Cerebellar nuclear complex (tissue), 1 donor: Measurements from ENCODE around the gene INPP5A.

Experiments
- DNase-seq, 2 experiments: peaks; one replicate each; lab custom pipeline; 2025; lab: John Stamatoyannopoulos, UW

The INPP5A gene

DNA sequence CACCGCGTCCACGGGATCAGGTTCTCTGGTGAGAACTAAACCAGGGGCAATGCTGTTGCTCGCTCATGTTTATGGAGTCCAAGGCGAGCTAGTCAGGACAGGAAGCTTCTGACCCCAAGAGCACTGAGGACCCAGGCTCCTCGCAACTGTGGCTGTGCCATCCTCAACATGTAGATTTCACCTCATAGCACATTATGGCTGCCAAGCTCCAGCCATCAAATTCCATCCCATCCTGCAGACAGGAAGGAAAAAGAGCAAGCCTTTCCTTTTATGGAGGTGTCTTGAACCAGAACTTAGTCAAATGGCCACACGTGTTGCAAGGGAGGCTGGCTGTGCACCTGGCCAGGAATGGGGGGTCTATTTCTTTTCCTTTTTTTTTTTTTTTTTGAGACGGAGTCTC is 264.5 kb downstream of the INPP5A start:
- no peak for DNase-seq

DNA sequence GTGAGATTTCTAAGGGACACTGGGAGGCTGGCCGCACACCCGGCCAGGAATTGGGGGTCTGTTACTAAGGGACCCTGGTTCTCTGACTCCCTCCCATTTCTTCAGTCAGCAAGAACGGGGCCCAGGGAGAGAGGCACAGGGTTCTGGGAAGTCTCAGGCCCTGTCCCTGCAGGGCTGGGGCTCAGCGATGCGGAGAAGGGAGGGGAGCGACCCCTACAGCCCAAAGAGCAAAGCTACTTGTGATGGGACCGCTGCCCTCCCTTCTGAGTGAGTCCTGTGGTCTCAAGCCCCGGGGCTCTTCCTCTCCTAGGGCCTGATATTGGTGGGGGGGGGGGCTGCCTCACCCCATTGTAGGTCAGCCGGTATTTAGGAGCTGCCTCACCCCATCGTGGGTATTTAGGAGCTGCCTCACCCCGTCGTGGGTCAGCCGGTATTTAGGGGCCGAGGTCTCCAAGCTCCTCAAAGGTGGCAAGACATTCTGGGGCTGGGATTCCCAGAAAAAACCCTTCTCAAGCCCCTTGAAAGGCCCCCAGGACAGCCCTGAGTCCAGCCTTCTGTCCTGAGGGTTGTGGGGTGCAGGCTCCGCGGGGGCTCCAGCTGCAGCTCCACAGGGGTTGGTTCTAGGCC is 265.2 kb downstream of the INPP5A start:
- no peak for DNase-seq

DNA sequence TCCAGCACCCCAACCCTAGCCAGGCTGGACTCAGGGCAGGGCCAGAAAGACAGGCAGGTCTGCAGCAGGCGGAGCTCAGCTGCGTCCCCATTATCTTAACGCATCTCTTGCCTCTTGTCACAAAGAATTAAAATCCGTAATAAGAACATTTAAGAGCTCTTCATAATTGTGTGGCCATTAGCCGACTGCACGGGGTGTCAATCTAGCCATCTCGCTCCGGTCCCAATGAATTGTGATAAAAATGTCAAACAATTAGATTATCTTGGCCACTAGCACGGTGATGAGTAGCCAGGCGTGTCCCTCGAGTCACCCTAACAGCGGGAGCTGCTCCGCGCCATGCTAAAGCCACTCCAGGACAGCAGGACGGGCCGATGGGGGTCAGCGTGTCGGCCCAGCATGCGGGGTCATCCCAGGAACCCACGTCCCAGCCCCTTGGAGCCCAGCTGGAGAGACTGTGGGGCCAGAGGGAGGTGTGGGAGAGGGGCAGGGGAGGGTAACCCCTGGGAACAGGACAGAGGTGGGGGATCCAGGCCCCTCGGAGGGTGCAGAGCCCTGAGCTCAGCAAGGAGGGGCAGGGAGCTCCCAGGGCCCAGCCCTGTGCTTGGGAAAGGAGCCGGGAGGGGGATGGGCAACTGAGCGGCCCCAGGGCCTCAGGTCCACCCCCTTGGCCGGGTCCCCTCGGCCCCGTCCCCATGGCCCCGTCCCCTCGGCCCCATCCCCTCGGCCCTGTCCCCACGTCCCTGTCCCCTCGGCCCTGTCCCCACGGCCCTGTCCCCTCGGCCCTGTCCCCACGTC is 266.0 kb downstream of the INPP5A start:
- no peak for DNase-seq

- DNase-seq = no peak
Measured at GRCh38 chr10:132804287-132804686, 266.7 kb downstream of the INPP5A start.

DNA sequence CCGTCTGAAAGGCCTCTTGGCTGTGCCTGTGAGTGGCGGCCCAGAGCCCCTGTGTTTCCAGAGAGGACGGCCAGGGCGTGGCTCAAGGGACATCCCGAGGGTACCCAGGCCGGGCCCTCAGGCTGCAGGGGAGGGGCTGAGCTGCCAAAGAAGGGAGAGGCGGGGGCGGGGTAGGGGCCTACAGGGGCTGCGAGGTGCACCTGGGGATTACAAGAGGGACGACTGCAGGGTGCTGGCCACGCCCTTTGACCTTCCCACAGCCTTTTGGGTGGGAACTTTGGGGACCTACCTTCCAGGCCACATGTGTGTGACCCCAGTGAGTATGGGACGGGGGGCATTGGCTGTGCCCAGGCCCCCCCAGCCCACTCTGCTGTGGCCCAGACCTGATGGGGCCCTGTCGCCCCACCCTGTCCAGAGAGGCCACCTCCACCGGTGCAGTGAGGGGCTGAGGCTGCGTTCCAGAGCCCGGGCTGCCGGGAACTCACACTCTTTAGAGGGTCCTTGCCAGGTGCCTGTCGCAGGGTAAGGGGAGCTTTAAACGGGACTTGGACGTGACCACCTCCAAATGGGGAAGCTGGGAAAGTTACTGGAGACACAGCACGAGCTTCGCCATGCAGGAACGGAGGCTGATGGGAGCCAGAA is 267.3 kb downstream of the INPP5A start:
- no peak for DNase-seq

GRCh38 chr10:132805599-132805998 is 268.0 kb downstream of the INPP5A start:
- no peak for DNase-seq

GRCh38 chr10:132806110-132806509 is 268.5 kb downstream of the INPP5A start:
- DNase-seq = no peak

- DNase-seq = no peak
Measured at GRCh38 chr10:132806561-132807003, 269.0 kb downstream of the INPP5A start.

GRCh38 chr10:132807621-132808049 is 270.0 kb downstream of the INPP5A start:
- no peak for DNase-seq

DNA sequence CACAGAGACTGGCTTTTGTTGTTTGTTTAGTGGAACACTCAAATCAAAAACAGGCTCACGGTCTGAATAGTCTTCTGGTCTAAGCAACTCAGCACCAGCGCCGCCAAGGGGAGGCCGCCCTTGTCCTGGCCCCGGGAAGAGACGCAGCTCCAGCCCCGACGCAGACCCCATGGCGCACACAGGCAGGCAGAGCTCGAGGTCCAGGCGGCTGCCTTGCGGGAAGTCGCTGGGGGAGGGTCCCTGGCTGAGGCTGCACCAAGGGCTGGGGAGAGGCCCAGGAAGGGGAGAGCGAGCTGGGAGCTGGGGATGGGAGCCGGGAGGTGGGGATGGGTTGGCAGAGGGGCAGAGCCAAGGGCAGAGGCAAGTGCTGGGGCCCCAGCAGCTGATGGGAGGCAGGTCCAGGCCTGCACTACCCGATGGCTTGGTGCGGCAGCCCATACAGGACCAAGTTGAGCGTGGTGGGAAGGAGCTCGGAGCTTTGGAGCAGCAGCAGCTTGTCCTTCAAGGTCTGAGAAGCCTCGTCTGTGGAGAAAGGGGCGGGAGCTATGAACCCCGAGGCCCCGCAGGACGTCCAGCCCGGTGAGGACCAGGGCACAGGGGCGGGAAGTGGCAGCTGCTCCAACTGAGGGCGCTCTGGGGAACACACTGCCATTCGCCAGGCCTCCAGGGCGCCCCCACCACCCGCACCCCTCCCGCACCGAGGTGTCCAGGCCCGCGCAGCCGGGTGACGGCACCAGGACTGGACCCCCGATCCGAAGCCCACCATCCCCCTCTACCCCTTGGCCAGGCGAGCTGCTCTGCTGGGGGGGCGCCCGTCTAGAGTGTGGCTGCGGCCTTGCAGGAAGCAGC is 271.0 kb downstream of the INPP5A start:
- DNase-seq = no peak

DNA sequence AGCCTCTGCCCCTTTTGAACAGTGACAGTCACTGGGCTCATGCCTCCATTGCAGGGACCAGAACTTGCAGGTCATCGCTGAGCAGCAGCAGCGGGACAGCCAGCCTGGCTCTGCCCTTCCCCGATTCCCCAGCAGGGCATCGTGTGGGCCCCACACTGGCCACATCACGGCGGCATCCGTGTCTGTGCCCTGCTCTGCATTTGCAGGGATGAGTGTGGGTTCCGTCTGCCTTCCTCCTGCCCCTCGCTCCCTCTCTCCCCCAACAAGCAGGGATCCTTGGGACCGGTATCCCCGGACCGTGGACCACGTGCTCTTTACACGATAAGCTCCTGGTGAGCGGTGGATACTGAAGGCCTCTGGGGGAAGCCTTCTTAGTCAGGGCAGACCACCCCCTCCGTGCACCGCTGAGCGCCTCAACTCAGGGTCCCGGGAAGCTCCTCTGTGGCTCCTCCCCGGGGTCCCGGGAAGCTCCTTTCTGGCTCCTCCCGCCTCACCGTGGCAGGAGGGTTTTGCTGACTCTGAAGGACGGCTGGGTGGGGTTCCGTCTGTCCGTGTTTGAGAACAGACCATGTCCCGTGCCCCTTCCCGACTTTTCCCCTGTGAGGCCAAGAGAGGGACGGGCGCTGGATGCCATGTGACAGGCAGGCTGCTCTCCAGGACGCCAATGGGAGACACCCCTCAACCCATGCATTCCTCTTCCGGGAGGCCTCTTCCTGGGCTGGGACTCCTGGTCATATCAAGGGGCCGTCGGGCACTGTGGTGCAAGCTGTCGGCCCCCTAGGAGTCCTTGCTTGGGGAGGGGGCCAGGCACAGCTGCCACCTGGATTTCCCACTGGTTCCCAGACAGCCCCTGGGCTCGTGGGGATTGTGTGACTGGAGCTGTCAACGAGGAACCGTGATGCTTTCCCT is 271.9 kb downstream of the INPP5A start:
- no peak for DNase-seq

DNA sequence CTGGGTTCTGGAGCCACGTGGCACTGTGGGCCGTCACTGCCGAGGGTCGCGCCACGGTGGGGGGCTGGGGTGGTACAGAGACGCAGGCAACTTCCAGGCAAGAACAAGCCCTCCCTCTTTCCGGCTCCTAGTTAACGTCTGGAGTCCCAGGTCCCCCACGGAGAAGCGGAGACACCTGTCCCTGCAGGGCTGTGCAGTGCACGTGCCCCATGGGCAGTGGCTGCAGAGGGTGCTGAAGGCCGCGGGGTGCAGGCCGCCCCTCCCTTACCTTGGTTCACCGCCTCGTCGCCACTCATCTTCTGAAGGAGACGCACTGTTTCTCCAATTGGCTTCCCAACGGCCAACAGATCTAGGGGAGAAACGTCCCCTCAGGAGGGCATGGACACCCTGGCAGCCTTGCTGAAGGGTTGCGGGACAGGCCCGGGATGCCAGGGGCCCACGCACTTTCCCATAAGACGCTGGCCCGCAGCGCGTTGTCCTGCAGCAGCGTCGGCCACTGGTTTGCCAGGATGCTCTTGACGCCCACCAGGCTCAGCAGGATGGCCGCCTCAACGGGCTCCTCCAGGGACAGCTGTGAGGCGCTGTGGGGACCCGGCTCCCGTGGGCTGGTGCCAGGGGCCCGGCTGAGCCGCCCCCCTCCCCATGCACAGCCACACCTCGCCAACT is 272.7 kb downstream of the INPP5A start:
- no peak for DNase-seq

- DNase-seq = no peak
Measured at GRCh38 chr10:132810807-132811700, 273.5 kb downstream of the INPP5A start.

DNA sequence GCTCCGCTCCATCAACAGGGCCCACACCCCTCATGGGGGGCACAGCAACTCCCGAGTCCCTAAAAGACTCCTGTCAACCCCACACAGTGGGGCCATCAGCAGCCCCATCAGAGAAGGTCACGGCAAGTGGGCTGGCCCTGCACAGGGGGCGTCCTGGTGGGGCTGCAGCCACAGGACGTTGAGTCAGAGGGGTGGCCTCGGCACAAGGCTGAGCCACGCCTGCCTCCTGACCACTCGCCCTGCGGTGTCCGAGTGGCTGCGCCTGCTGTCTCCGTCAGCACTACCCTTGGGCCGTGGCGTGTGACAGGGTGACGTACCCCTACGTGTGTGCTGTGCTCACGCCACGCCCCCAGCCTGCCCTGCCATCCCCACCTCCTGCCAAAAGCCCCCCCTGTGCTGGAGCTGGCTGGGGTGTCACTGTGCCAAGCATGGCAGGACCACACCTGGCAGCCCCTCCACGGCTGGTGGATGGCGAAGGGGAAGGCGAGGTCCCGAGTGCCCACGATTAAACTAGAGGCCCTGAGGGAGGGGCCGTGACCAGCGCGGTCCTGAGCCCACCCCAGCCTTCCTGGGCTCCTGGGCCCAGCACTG is 274.4 kb downstream of the INPP5A start:
- DNase-seq = no peak

DNA sequence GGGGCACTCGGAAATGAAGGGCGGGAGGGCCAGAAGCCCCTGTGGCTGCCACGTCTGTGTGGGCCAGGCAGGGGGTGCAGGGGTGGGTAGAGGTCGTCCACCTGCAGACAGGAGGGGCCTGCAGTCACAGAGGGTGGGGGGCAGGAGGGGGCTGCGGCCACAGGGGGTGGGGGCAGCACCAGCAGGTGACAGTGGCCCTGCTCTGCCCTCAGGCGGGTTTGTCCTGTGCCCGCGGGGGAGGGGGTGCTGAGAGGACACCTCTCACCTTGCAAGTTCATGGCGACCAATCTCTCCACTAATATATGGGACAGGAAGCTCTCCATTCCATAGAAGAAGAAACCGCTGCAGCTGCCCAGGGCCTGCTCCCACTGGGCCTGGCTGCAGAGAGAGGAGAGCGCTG is 274.9 kb downstream of the INPP5A start:
- DNase-seq = no peak

DNA sequence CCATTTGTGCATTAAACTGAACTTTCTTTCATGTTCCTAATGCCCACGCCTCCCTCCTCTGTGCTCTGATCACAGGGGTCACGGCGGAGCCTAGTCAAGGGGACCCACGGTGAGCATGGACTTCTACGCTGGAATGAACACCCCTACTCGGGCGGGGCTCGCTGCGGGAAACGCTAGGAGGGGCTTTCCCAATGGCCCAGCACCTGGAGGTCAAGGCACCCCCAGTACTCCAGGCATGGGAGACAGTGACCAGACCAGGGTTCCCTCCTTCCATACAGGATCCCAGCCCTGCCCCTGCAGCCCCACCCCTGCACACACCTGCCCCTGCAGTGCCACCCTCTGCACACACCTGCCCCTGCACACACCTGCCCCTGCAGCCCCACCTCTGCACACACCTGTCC is 275.4 kb downstream of the INPP5A start:
- no peak for DNase-seq

GRCh38 chr10:132813560-132814468 is 276.2 kb downstream of the INPP5A start:
- DNase-seq = no peak

GRCh38 chr10:132814469-132814856 is 276.9 kb downstream of the INPP5A start:
- no peak for DNase-seq
